ENCODE measurements around the gene KLHDC7B.
"Not testable (repeated sequence)": the region's sequence is repeated elsewhere in the genome, so short reads cannot be mapped to it uniquely, and the experiment has no call there.

Gene KLHDC7B

GRCh38 chr22:50516068-50516467 is 29.6 kb upstream of the KLHDC7B start:
- Histone ChIP-seq H3K27me3 (replicated peaks; ENCODE audit: control insufficient read depth, insufficient read depth, low read length) (no peaks in the 10 kb centered on the region), H3K36me3 (ENCODE audit: control insufficient read depth, insufficient read depth, low read length) (peaks cover 20% of the 10 kb centered on the region), H3K4me3 (replicated peaks; ENCODE audit: low read depth, low read length) (no peak overlapping the region)
- no peak for TF ChIP-seq CTCF (IDR thresholded peaks at IDR 0.05; ENCODE audit: insufficient read depth, low read length, poor library complexity, severe bottlenecking)
- no peak for DNase-seq (ENCODE audit: extremely low read depth, insufficient read length)

GRCh38 chr22:50516891-50517290 is 28.8 kb upstream of the KLHDC7B start:
- Histone ChIP-seq H3K27me3 (replicated peaks; ENCODE audit: control insufficient read depth, insufficient read depth, low read length) (no peaks in the 10 kb centered on the region), H3K4me3 (replicated peaks; ENCODE audit: low read depth, low read length) (no peak overlapping the region), H3K36me3 (ENCODE audit: control insufficient read depth, insufficient read depth, low read length) (peaks cover 25% of the 10 kb centered on the region)
- TF ChIP-seq CTCF (IDR thresholded peaks at IDR 0.05; ENCODE audit: insufficient read depth, low read length, poor library complexity, severe bottlenecking) = no peak
- DNase-seq (ENCODE audit: extremely low read depth, insufficient read length) = no peak

GRCh38 chr22:50517495-50518260 is 28.0 kb upstream of the KLHDC7B start:
- H3K4me3 ChIP-seq (replicated peaks; ENCODE audit: low read depth, low read length) = no peak overlapping the region
- TF ChIP-seq CTCF (IDR thresholded peaks at IDR 0.05; ENCODE audit: insufficient read depth, low read length, poor library complexity, severe bottlenecking) = no peak
- peaks cover 32% of the 10 kb centered on the region for H3K36me3 ChIP-seq (ENCODE audit: control insufficient read depth, insufficient read depth, low read length)
- no peaks in the 10 kb centered on the region for H3K27me3 ChIP-seq (replicated peaks; ENCODE audit: control insufficient read depth, insufficient read depth, low read length)
- DNase-seq (ENCODE audit: extremely low read depth, insufficient read length) = no peak

GRCh38 chr22:50518606-50519005 is 27.1 kb upstream of the KLHDC7B start:
- DNase-seq (ENCODE audit: extremely low read depth, insufficient read length) = no peak
- peaks cover 40% of the 10 kb centered on the region for H3K36me3 ChIP-seq (ENCODE audit: control insufficient read depth, insufficient read depth, low read length)
- H3K27me3 ChIP-seq (replicated peaks; ENCODE audit: control insufficient read depth, insufficient read depth, low read length) = no peaks in the 10 kb centered on the region
- no peak for TF ChIP-seq CTCF (IDR thresholded peaks at IDR 0.05; ENCODE audit: insufficient read depth, low read length, poor library complexity, severe bottlenecking)
- H3K4me3 ChIP-seq (replicated peaks; ENCODE audit: low read depth, low read length) = no peak overlapping the region

- no peak for TF ChIP-seq CTCF (IDR thresholded peaks at IDR 0.05; ENCODE audit: insufficient read depth, low read length, poor library complexity, severe bottlenecking)
- no peak for DNase-seq (ENCODE audit: extremely low read depth, insufficient read length)
Measured at GRCh38 chr22:50519151-50519550, 26.5 kb upstream of the KLHDC7B start.

GRCh38 chr22:50520184-50520583 is 25.5 kb upstream of the KLHDC7B start:
- not testable (repeated sequence) for H3K4me3 ChIP-seq (replicated peaks; ENCODE audit: low read depth, low read length); DNase-seq (ENCODE audit: extremely low read depth, insufficient read length); H3K27me3 ChIP-seq (replicated peaks; ENCODE audit: control insufficient read depth, insufficient read depth, low read length)
- H3K36me3 ChIP-seq (ENCODE audit: control insufficient read depth, insufficient read depth, low read length) = peaks cover 48% of the 10 kb centered on the region

More at GRCh38 chr22:50519151-50519550, 26.5 kb upstream of the KLHDC7B start:
- no peaks in the 10 kb centered on the region for H3K27me3 ChIP-seq (replicated peaks; ENCODE audit: control insufficient read depth, insufficient read depth, low read length)
- peaks cover 46% of the 10 kb centered on the region for H3K36me3 ChIP-seq (ENCODE audit: control insufficient read depth, insufficient read depth, low read length)
- no peak overlapping the region for H3K4me3 ChIP-seq (replicated peaks; ENCODE audit: low read depth, low read length)
